Measurements from ENCODE around the gene ARPC5L.
"Not testable (repeated sequence)": the region's sequence is repeated elsewhere in the genome, so short reads cannot be mapped to it uniquely, and the experiment has no call there.

Gene ARPC5L

DNA sequence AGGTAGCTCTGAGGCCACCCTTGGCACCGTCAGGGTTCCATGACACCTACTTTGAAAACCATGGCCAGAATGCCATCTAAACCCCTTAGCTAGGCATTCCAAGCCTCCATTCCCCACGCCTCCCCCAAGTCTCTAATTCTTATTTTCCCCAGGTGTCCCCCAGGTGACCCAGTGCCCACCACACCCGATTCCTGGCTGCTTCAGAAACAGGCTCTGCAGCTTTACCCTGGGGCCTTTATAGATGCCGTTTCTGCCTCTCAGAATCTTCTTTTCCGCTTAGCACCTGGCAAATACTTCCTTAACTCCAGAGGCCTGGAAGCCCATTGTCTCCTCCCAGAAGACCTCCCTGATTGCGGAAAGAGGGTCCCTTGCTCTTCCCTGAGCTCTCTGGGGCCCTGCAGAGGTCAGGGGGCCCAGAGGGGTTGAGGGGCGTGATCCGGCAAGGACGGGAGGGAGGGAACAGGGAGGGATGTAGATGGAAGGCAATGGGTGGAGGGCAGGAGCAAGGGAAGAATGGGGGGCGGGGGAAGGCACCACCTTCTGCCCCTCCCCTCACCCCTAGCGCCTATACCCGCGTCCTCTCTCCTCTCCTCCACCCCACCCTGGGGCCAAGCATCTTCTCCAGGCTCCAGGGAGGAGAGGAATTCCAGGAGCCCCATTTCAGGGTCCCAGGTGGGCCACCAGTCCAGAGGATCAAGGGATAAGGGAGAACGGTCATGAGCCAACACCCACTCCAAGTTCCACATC, 20.7 kb upstream of the ARPC5L start:
- no peak overlapping the region for H3K4me3 ChIP-seq (ENCODE audit: control insufficient read depth, low read depth, low read length)
- TF ChIP-seq, protein P1, sequence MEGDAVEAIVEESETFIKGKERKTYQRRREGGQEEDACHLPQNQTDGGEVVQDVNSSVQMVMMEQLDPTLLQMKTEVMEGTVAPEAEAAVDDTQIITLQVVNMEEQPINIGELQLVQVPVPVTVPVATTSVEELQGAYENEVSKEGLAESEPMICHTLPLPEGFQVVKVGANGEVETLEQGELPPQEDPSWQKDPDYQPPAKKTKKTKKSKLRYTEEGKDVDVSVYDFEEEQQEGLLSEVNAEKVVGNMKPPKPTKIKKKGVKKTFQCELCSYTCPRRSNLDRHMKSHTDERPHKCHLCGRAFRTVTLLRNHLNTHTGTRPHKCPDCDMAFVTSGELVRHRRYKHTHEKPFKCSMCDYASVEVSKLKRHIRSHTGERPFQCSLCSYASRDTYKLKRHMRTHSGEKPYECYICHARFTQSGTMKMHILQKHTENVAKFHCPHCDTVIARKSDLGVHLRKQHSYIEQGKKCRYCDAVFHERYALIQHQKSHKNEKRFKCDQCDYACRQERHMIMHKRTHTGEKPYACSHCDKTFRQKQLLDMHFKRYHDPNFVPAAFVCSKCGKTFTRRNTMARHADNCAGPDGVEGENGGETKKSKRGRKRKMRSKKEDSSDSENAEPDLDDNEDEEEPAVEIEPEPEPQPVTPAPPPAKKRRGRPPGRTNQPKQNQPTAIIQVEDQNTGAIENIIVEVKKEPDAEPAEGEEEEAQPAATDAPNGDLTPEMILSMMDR (IDR thresholded peaks at IDR 0.05; ENCODE audit: control insufficient read depth, insufficient read depth, low read depth, low read length, missing control alignments), result no peak

DNA sequence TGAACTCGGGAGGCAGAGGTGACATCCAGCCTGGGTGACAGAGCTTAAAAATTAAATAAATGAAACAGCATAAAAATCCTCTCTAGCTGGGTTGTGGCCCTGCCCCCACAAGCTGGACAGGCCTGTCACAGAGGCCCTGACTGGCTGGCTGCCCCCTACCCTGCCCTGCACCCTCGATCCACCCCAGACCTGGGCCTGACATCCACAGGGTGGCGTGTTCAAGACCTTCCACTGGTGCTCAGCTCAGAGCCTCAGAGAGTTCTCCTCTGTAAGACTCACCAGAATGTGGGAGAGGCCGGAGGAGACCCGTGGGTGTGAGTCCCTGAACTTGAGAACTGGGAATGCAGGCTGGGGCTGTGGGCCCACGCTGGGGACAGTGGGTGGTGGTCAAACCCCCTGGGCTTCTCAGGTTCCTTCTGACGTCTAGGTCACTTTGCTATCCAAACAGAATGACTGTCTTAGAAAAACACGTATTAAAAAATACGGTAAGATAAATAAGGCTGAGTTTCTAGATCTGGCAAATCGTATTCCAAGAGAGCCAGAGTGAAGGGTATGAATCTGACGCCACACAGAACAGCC, 18.4 kb upstream of the ARPC5L start:
- DNase-seq (ENCODE audit: low read depth), result no peak
- TF ChIP-seq, protein P1 (IDR thresholded peaks at IDR 0.05; ENCODE audit: control insufficient read depth, insufficient read depth, low read depth, low read length, missing control alignments), result no peak
- no peak overlapping the region for H3K4me3 ChIP-seq (ENCODE audit: control insufficient read depth, low read depth, low read length)

More for the DNA sequence above, 20.7 kb upstream of the ARPC5L start:
- DNase-seq (ENCODE audit: low read depth), result no peak

DNA sequence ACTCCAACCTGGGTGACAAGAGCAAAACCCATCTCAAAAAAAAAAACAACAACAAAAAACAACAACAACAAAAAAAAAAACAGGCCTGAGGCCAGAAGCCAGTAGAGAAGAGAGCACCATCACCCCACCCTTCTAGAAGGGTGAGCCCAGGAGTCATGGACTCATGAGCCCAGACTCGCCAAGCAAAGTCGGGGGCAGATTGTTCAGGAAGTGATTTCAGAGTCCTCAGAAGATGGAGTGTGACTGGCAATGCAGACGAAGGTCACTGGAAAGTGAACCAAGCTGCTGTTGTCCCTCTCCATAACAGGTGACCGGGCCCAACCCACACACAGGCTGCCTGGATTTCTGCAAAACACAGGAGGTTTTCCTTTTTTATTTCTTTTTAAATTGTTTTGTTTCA, 17.6 kb upstream of the ARPC5L start:
- no peak for DNase-seq (ENCODE audit: low read depth)
- H3K4me3 ChIP-seq (ENCODE audit: control insufficient read depth, low read depth, low read length), result no peak overlapping the region
- TF ChIP-seq, protein P1 (IDR thresholded peaks at IDR 0.05; ENCODE audit: control insufficient read depth, insufficient read depth, low read depth, low read length, missing control alignments), result no peak

DNA sequence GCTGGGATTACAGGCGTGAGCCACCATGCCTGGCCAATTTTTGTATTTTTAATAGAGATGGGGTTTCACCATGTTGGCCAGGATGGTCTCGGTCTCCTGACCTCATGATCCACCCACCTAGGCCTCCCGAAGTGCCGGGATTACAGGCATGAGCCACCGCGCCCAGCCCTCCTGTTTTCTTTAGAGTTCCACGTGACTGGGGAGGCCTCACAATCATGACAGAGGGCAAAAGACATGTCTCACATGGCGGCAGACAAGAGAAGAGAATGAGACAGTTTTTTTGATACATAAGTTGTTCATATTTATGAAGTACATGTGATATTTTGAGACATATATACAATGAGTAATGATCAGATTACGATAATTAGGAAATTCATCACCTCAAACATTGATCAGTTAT, 15.5 kb upstream of the ARPC5L start:
- DNase-seq (ENCODE audit: low read depth); H3K4me3 ChIP-seq (ENCODE audit: control insufficient read depth, low read depth, low read length): not testable (repeated sequence)

DNA sequence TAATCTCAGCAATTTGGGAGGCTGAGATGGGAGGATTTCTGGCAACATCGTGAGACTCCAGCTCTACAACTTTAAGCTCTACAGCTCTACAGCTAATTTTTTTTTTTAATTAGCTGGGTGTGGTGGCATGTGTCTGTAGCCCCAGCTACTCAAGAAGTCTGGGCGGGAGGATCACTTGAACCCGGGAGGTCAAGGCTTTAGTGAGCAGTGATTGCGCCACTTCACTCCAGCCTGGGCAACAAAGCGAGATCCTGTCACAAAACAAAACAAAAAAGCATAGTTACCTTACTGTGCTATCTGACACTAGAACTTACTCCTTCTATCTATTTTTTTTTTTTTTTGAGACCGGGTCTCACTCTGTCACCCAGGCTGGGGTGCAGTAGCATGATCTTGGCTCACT, 15.0 kb upstream of the ARPC5L start:
- no peak for DNase-seq (ENCODE audit: low read depth)
- TF ChIP-seq, protein P1 (IDR thresholded peaks at IDR 0.05; ENCODE audit: control insufficient read depth, insufficient read depth, low read depth, low read length, missing control alignments), result no peak
- no peak overlapping the region for H3K4me3 ChIP-seq (ENCODE audit: control insufficient read depth, low read depth, low read length)

DNA sequence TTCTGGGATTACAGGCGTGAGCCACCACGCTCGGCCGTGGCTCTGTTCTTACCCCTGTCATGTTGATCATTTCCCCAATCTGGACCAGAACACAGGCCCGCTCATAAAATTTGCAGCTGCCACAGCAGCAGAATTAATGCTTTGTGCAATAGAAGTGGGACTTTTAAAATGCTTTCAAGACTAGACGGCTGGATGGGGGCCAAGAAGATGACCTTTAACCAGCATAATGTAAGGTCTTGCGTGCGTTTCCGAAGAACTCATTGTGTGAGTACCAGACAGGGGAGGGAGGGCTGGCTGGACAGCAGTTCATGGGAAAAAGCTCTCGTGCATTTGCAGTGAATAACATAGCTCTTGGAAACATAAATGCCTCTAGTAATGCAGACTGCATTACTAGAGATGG, 12.1 kb upstream of the ARPC5L start:
- no peak overlapping the region for H3K4me3 ChIP-seq (ENCODE audit: control insufficient read depth, low read depth, low read length)
- DNase-seq (ENCODE audit: low read depth), result peak; percentile 71
- TF ChIP-seq, protein P1 (IDR thresholded peaks at IDR 0.05; ENCODE audit: control insufficient read depth, insufficient read depth, low read depth, low read length, missing control alignments), result no peak

DNA sequence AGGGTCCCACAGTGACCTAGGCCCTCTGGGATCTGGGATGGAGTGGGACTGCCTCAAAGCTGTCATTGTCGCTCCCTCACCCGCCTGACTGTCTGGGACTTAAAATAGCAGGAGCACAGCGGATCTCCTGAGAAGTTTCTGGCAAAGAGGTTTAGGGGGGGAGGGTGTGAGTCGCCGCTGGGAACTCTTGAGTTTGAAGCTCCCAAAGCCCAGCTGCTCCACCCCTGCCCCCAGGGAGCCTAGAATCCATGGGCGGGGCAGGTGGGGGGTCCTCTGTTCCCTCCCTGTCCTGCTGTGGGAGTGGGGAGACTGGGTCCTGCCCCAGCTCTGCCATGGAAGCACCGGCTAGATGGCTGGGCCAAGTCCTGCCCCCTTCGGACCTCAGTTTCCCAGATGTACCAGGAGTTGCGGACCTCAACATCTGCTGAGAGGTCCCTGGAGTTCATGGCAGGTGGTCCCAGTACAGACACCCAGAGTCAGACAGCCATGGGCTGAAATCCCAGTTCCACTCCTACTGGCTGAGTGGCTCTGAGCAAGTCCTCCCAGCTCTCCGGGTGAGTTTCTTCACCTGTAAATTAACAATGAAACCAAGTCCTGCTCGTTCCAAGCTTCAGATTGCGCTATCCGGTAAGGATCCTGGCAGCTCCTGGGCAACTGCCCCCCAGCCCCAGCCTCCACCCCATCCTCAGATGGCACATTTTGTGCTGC, 9.7 kb upstream of the ARPC5L start:
- TF ChIP-seq, protein P1 (IDR thresholded peaks at IDR 0.05; ENCODE audit: control insufficient read depth, insufficient read depth, low read depth, low read length, missing control alignments), result no peak
- no peak overlapping the region for H3K4me3 ChIP-seq (ENCODE audit: control insufficient read depth, low read depth, low read length)
- no peak for DNase-seq (ENCODE audit: low read depth)

Data from AG09309 (cell line).